ENCODE data around the gene TTLL11. TPM values are rescaled to one million over a fixed set of nuclear protein-coding genes. Genes with fewer than 3 reads are reported as not detected.
A peak's percentile ranks its signal among the peaks of the same experiment; 100 is the strongest.

Gene TTLL11
- total and polyA plus RNA-seq, 2 experiments from 2014 or later = 5.1 to 6.3 TPM

DNA sequence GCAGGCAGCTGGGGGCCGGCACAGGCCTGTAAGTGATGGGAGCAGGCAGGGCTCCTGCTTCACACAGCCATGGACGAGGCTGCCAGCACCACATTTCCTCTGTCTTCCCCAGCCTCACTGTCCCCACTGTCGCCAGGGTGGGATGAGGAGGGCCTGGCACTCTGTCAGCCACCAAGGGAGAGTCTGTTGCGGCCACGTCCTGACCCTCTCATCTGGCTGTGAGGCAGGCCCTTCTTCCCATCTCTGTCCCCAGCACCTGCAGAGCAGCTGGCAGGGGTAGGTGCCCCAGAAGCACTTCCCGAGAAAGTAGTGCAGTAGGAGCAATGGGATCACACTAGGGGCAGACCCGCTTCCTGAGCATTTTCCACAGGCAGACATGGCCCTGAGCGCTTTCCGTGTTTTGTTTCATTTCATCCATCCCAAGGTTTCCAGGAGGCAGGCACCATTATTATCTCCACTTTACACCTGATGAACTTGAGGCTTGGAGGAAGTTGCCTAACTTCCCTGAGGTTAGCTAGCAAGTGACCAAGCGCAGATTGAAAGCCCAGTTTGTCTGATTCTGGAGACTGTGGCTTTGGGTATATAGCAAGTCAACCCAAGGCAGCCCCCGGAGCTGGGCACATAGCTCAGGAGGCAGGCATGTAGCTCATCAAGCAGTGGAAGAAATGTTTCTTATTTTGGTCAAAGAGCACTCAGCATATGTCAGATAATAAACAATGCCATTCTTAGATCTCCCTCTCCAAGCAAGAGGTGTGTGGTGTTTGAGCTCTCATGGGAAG, 239.3 kb downstream of the TTLL11 start:
- no peaks in the 10 kb centered on the region for H3K27me3 ChIP-seq (replicated peaks; ENCODE audit: insufficient read depth)
- no peaks in the 10 kb centered on the region for H4K20me1 ChIP-seq (ENCODE audit: insufficient read depth)
- WGBS, 2 experiments (ENCODE audit: low coverage in 1 of 2, low lambda C conversion rate in 2 of 2, missing lambda C conversion rate in 2 of 2) = 97 to 98% methylated on average over 11 of the region's 11 CpGs
- H3K9me2 ChIP-seq (ENCODE audit: insufficient read depth) = no peaks in the 10 kb centered on the region
- no peak overlapping the region for H3K4me3 ChIP-seq
- H3K9ac ChIP-seq = no peak overlapping the region
- H3K4me2 ChIP-seq (ENCODE audit: unreplicated experiment) = no peak overlapping the region
- no peaks in the 10 kb centered on the region for H3F3A ChIP-seq (ENCODE audit: insufficient read depth)
- in situ Hi-C loops (cut with MboI) = no loop called here
- H3K9me3 ChIP-seq (ENCODE audit: low read depth) = no peaks in the 10 kb centered on the region
- H2AFZ ChIP-seq = no peak overlapping the region
- no peaks in the 10 kb centered on the region for H3K36me3 ChIP-seq (ENCODE audit: low read depth)
- DNase-seq = no peak
- H3K4me1 ChIP-seq (ENCODE audit: insufficient read depth) = no peaks in the 10 kb centered on the region
- TF ChIP-seq EZH2phosphoT487 (IDR thresholded peaks at IDR 0.05; ENCODE audit: insufficient read depth, low read depth) = no peak
- TF ChIP-seq EZH2 (IDR thresholded peaks at IDR 0.05; ENCODE audit: insufficient read depth, poor library complexity, severe bottlenecking) = no peak
- no peak overlapping the region for H3K27ac ChIP-seq
- no peaks in the 10 kb centered on the region for H3K79me2 ChIP-seq (ENCODE audit: insufficient read depth)

DNA sequence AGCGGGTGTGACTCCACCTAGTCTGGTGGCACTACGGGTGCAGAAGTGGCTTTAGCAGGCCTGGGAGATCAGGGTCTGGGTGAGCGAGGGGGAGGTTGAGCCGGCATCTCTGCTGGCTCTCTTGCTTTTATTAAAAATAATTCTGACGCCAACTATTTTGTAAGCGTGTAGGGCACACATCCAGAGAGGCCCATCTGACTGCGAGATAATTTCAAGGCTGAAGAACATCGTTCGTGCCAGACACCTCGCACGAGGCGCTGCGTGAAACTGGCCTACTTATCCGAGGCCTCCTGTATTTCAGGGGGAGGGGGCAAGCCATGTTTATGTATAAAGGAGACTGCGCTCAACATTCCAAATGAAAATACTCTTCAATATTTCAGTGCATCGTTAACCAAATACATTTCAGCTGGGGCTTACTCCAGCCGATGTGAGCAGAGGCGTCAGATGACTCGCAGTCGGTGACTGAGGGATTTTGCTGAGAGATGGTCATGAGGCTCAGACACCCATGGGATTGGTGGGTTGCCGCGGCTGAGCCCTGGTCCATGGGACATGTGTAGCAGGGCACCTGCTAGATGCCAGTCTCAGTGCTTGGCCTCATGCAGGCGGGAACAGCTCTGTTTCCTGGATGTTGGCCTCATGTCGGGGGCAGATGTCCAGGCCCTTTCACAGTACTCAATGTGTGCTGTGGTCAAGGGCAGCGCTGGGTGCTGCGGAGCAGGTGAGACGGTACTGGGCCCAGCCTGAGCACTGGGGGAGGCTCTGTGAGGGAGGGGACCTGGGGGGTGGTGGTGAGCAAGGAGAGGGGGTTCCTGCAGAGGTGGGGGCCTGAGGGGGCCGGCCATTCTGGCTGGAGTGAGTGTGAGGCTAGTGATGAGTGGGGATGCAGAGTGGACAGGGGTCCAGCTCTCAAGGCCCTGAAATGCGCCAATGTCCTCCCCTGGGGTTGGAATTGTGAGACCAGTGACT, 240.2 kb downstream of the TTLL11 start:
- no peak for TF ChIP-seq EZH2 (IDR thresholded peaks at IDR 0.05; ENCODE audit: insufficient read depth, poor library complexity, severe bottlenecking)
- TF ChIP-seq EZH2phosphoT487 (IDR thresholded peaks at IDR 0.05; ENCODE audit: insufficient read depth, low read depth) = no peak
- H3K27ac ChIP-seq = peak overlapping the region; percentile 4; the same call in 1 of the 2 replicates
- 45 to 46% methylated on average over 27 to 29 of the region's 29 CpGs for WGBS, 2 experiments (ENCODE audit: low coverage in 1 of 2, low lambda C conversion rate in 2 of 2, missing lambda C conversion rate in 2 of 2)
- H3K4me2 ChIP-seq (ENCODE audit: unreplicated experiment) = peak overlapping the region; percentile 22
- in situ Hi-C loops (cut with MboI) = no loop called here
- no peak overlapping the region for H2AFZ ChIP-seq
- H3K9me3 ChIP-seq (ENCODE audit: low read depth) = no peaks in the 10 kb centered on the region
- H3K4me3 ChIP-seq = no peak overlapping the region
- no peaks in the 10 kb centered on the region for H3F3A ChIP-seq (ENCODE audit: insufficient read depth)
- H3K9me2 ChIP-seq (ENCODE audit: insufficient read depth) = no peaks in the 10 kb centered on the region
- H3K36me3 ChIP-seq (ENCODE audit: low read depth) = no peaks in the 10 kb centered on the region
- H4K20me1 ChIP-seq (ENCODE audit: insufficient read depth) = no peaks in the 10 kb centered on the region
- no peaks in the 10 kb centered on the region for H3K4me1 ChIP-seq (ENCODE audit: insufficient read depth)
- peak; percentile 81 for DNase-seq
- H3K9ac ChIP-seq = no peak overlapping the region
- no peaks in the 10 kb centered on the region for H3K79me2 ChIP-seq (ENCODE audit: insufficient read depth)
- H3K27me3 ChIP-seq (replicated peaks; ENCODE audit: insufficient read depth) = no peaks in the 10 kb centered on the region

DNA sequence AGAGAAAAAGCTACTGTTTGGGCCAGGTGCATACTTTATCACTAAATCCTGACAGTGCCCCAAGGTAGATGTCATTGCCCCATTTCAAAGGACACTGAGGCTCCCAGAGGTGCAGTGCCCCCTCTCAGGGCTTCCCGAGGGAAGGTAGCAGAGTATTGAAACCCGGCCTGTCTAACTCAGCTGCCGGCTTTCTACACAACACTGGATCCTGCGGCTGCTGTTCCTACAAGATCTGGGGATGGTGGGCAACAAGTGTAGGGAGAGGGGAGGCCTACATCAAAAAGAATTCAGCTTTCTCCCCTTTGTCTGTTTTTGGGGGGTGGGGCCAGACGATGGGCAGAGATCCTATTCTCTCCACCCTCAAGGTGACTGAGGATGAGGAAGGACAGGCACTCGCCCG, 240.9 kb downstream of the TTLL11 start:
- H3K36me3 ChIP-seq (ENCODE audit: low read depth) = no peaks in the 10 kb centered on the region
- no peak overlapping the region for H3K4me2 ChIP-seq (ENCODE audit: unreplicated experiment)
- no peaks in the 10 kb centered on the region for H3K9me3 ChIP-seq (ENCODE audit: low read depth)
- no peak overlapping the region for H2AFZ ChIP-seq
- no peak for DNase-seq
- in situ Hi-C loops (cut with MboI) = no loop called here
- TF ChIP-seq EZH2phosphoT487 (IDR thresholded peaks at IDR 0.05; ENCODE audit: insufficient read depth, low read depth) (no peak), EZH2 (IDR thresholded peaks at IDR 0.05; ENCODE audit: insufficient read depth, poor library complexity, severe bottlenecking) (no peak)
- H3K9ac ChIP-seq = no peak overlapping the region
- no peaks in the 10 kb centered on the region for H3F3A ChIP-seq (ENCODE audit: insufficient read depth)
- no peaks in the 10 kb centered on the region for H3K79me2 ChIP-seq (ENCODE audit: insufficient read depth)
- no peak overlapping the region for H3K4me3 ChIP-seq
- H3K9me2 ChIP-seq (ENCODE audit: insufficient read depth) = no peaks in the 10 kb centered on the region
- H4K20me1 ChIP-seq (ENCODE audit: insufficient read depth) = no peaks in the 10 kb centered on the region
- H3K27ac ChIP-seq = 0 out of 2 replicates have a peak overlapping the region, but pooled peaks have one; percentile 4
- H3K4me1 ChIP-seq (ENCODE audit: insufficient read depth) = no peaks in the 10 kb centered on the region
- WGBS, 2 experiments (ENCODE audit: low coverage in 1 of 2, low lambda C conversion rate in 2 of 2, missing lambda C conversion rate in 2 of 2) = 77 to 78% methylated on average over 7 of the region's 7 CpGs
- no peaks in the 10 kb centered on the region for H3K27me3 ChIP-seq (replicated peaks; ENCODE audit: insufficient read depth)

DNA sequence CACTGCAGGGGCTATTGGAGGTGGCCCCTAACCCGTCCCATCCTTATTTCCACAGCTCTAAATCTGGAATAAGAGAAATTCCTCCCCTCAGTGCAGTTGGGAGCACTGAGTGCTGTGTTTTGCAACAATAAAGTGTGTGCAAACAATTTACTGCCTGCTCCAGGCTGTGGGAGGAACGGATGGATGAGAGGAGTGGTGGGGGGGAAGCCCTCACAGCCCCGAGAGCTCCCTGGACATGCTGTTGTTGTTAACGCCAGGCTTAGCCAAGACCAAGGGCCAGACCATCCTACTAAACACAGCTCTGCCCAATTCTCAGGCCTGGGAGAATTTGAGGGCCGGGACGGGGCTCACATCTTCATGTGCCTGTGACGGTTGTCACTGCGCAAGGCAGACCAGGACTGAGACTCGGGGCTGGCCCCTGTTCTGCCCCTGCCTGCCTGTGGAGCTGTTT, 241.4 kb downstream of the TTLL11 start:
- in situ Hi-C loops (cut with MboI) = no loop called here
- Histone ChIP-seq H3K4me3 (no peak overlapping the region), H3K4me2 (ENCODE audit: unreplicated experiment) (no peak overlapping the region), H3K9me2 (ENCODE audit: insufficient read depth) (no peaks in the 10 kb centered on the region), H3K4me1 (ENCODE audit: insufficient read depth) (no peaks in the 10 kb centered on the region), H3K9me3 (ENCODE audit: low read depth) (no peaks in the 10 kb centered on the region), H2AFZ (no peak overlapping the region), H3K36me3 (ENCODE audit: low read depth) (no peaks in the 10 kb centered on the region), H3K9ac (no peak overlapping the region), H3F3A (ENCODE audit: insufficient read depth) (no peaks in the 10 kb centered on the region), H4K20me1 (ENCODE audit: insufficient read depth) (no peaks in the 10 kb centered on the region), H3K79me2 (ENCODE audit: insufficient read depth) (no peaks in the 10 kb centered on the region), H3K27me3 (replicated peaks; ENCODE audit: insufficient read depth) (no peaks in the 10 kb centered on the region), H3K27ac (no peak overlapping the region)
- no peak for DNase-seq
- WGBS, 2 experiments (ENCODE audit: low coverage in 1 of 2, low lambda C conversion rate in 2 of 2, missing lambda C conversion rate in 2 of 2) = 65 to 68% methylated on average over 9 of the region's 9 CpGs
- TF ChIP-seq EZH2phosphoT487 (IDR thresholded peaks at IDR 0.05; ENCODE audit: insufficient read depth, low read depth) = no peak
- no peak for TF ChIP-seq EZH2 (IDR thresholded peaks at IDR 0.05; ENCODE audit: insufficient read depth, poor library complexity, severe bottlenecking)
